Right atrium auricular region (tissue), 2 donors: ENCODE measurements around the gene MYO3B. TPM values are rescaled to one million over a fixed set of nuclear protein-coding genes. Genes with fewer than 3 reads are reported as not detected.

Source experiments
- DNase-seq: peaks from one replicate; pipeline ENCODE4 v3.0.0-alpha.2; 2019; ENCODE audit warnings: low spot score
- H3K27ac ChIP-seq, 2 donors: fragments of 200-600 bp; sonication (generic); 1 replicate in 1 of 2; 2 replicates in 1 of 2; pipeline ENCODE4 v1.5.1; 2016 to 2019
- H3K27me3 ChIP-seq, 2 donors: fragments of 200-600 bp; sonication (generic); one replicate each; pipeline versions ENCODE4 v1.5.1 to v1.6.0; 2017 to 2019
- H3K36me3 ChIP-seq: fragments of 200-600 bp; sonication (generic); one replicate; pipeline ENCODE4 v1.5.1; 2016
- H3K4me1 ChIP-seq, 2 donors: fragments of 200-600 bp; sonication (generic); one replicate each; pipeline versions ENCODE4 v1.5.1 to v1.6.0; 2017 to 2019
- H3K4me3 ChIP-seq, 2 donors: fragments of 200-600 bp; sonication (generic); 1 replicate in 1 of 2; 2 replicates in 1 of 2; pipeline ENCODE4 v1.5.1; 2017 to 2019; ENCODE audit warnings: mild to moderate bottlenecking in 1 of 2, moderate library complexity in 1 of 2
- H3K9me3 ChIP-seq, 2 donors: fragments of 200-600 bp; sonication (generic); one replicate each; pipeline ENCODE4 v1.5.1; 2019
- CTCF ChIP-seq, 2 donors: fragments of 200-600 bp; sonication (generic); IDR thresholded peaks; one replicate each; pipeline ENCODE4 v1.5.1; 2019; ENCODE audit warnings: antibody characterized with exemption in 2 of 2
- total RNA-seq, 2 donors: library from RNA; depleted of rRNA; stranded (reverse); fragments of >200 nt; gene quantifications; one replicate each; pipeline ENCODE4 v1.1.0, GENCODE V29; 2016

Gene MYO3B
- total RNA-seq, 2 donors from 2014 or later, result not detected

- DNase-seq, result no peak
- no peak for TF ChIP-seq CTCF (IDR thresholded peaks at IDR 0.05)
- Histone ChIP-seq H3K36me3 (no peaks in the 10 kb centered on the region), H3K27me3 (no peaks in the 10 kb centered on the region), H3K4me1 (no peaks in the 10 kb centered on the region), H3K9me3 (peaks cover 0 to 3% of the 10 kb centered on the region in 2 donors), H3K27ac (no peak overlapping the region), H3K4me3 (no peak overlapping the region)
Measured at GRCh38 chr2:170204298-170204951, 26.5 kb downstream of the MYO3B start.

GRCh38 chr2:170206246-170206645 lies 28.3 kb downstream of the MYO3B start:
- Histone ChIP-seq H3K4me3 (no peak overlapping the region), H3K27ac (no peak overlapping the region), H3K36me3 (no peaks in the 10 kb centered on the region), H3K27me3 (no peaks in the 10 kb centered on the region), H3K4me1 (no peaks in the 10 kb centered on the region), H3K9me3 (peaks cover 0 to 12% of the 10 kb centered on the region in 2 donors)
- DNase-seq, result no peak
- TF ChIP-seq CTCF (IDR thresholded peaks at IDR 0.05), result no peak

- no peak for TF ChIP-seq CTCF (IDR thresholded peaks at IDR 0.05)
- DNase-seq, result no peak
- H3K4me3 ChIP-seq, result no peak overlapping the region
- H3K4me1 ChIP-seq, result no peaks in the 10 kb centered on the region
- no peaks in the 10 kb centered on the region for H3K27me3 ChIP-seq
- no peak overlapping the region for H3K27ac ChIP-seq
- H3K9me3 ChIP-seq, result peaks cover 0 to 12% of the 10 kb centered on the region in 2 donors
- H3K36me3 ChIP-seq, result no peaks in the 10 kb centered on the region
Measured at GRCh38 chr2:170206805-170207407, 29.0 kb downstream of the MYO3B start.

- H3K9me3 ChIP-seq, result peaks cover 0 to 12% of the 10 kb centered on the region in 2 donors
- no peak for DNase-seq
- H3K27me3 ChIP-seq, result no peaks in the 10 kb centered on the region
- no peak overlapping the region for H3K4me3 ChIP-seq
- H3K4me1 ChIP-seq, result no peaks in the 10 kb centered on the region
- H3K36me3 ChIP-seq, result no peaks in the 10 kb centered on the region
- TF ChIP-seq CTCF (IDR thresholded peaks at IDR 0.05), result no peak
- H3K27ac ChIP-seq, result no peak overlapping the region
Measured at GRCh38 chr2:170207901-170208300, 30.0 kb downstream of the MYO3B start.

- Histone ChIP-seq H3K4me3 (no peak overlapping the region), H3K36me3 (no peaks in the 10 kb centered on the region), H3K4me1 (no peaks in the 10 kb centered on the region), H3K27ac (no peak overlapping the region), H3K27me3 (no peaks in the 10 kb centered on the region), H3K9me3 (peaks cover 0 to 12% of the 10 kb centered on the region in 2 donors)
- no peak for DNase-seq
- TF ChIP-seq CTCF (IDR thresholded peaks at IDR 0.05), result no peak
Measured at GRCh38 chr2:170208967-170209366, 31.0 kb downstream of the MYO3B start.
